Heart left ventricle (tissue), 13 donors: ENCODE measurements around the gene ZNG1B.
"Not testable (repeated sequence)": the region's sequence is repeated elsewhere in the genome, so short reads cannot be mapped to it uniquely, and the experiment has no call there.

Experiments
- POLR2A ChIP-seq, 2 donors: fragments of 450-650 bp; IDR thresholded peaks; one replicate each; pipeline ENCODE4 v1.6.1; 2017; ENCODE audit warnings: antibody characterized with exemption in 2 of 2, mild to moderate bottlenecking in 2 of 2, moderate library complexity in 2 of 2
- TF ChIP-seq, protein P1 (sequence below), 12 donors: fragments of 200-600 bp; sonication (generic) in 4 of 12; IDR thresholded peaks; one replicate each; pipeline versions ENCODE4 v1.5.0 to v1.8.0; 2018 to 2022; ENCODE audit warnings: antibody characterized with exemption in 12 of 12, mild to moderate bottlenecking in 5 of 12
- donor health status: ischemic (EF 13 %, LVEDD 7.1; RV severe dilation, severe dysfunction).
- donor health status: DM: no; HTN: yes; CAD: no.
- donor health status: DM: no; HTN: no; CAD: no.
- donor health status: ischemic (EF 25% LVEDD 6.9; RV normal size, moderate dysfunction).
- donor health status: ischemic (EF 25% LVEDD 5.7; RV mildly dilated, moderate dysfunction).
- donor health status: ischemic (EF 35%, LVEDD 5.7; RV mildly dilated, moderate dysfunction).
- donor health status: nonischemic (EF 11% LVEDD 7.7; RV severe dilation, severe dysfunction).
- donor health status: DM: yes; HTN: yes; CAD: no.
- donor health status: PGD.
- donor health status: ischemic (EF 29% LVEDD 5.4; RV normal size, mild dysfunction).
- donor health status: nonischemic (EF 23%, LVEDD 6.1; RV moderate dilation, normal function).

DNA sequence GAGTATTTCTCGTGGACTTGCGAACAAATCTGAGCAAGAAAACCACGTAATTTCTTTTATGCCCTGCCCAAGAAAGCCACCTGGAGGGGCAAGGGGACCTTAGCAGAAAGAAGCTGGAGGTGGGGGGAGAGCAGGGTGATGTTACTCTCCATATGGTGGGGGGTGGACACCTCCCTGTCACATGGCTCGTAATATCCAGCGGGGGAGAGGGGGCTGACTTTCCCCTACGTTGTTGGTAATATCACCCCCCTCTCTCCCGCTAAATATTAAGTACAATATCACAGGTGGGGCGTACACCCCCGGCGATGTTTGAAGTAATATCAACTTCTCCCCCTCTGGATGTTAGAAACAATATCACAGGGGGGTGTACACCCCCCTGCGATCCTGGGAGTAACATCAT is 70.7 kb downstream of the ZNG1B start:
- TF ChIP-seq, protein P1, sequence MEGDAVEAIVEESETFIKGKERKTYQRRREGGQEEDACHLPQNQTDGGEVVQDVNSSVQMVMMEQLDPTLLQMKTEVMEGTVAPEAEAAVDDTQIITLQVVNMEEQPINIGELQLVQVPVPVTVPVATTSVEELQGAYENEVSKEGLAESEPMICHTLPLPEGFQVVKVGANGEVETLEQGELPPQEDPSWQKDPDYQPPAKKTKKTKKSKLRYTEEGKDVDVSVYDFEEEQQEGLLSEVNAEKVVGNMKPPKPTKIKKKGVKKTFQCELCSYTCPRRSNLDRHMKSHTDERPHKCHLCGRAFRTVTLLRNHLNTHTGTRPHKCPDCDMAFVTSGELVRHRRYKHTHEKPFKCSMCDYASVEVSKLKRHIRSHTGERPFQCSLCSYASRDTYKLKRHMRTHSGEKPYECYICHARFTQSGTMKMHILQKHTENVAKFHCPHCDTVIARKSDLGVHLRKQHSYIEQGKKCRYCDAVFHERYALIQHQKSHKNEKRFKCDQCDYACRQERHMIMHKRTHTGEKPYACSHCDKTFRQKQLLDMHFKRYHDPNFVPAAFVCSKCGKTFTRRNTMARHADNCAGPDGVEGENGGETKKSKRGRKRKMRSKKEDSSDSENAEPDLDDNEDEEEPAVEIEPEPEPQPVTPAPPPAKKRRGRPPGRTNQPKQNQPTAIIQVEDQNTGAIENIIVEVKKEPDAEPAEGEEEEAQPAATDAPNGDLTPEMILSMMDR (IDR thresholded peaks at IDR 0.05), result not testable (repeated sequence)
- not testable (repeated sequence) for TF ChIP-seq POLR2A (IDR thresholded peaks at IDR 0.05)
